GM21381 (cell line): ENCODE results near the gene ASH1L.
"Not testable (repeated sequence)": the region's sequence is repeated elsewhere in the genome, so short reads cannot be mapped to it uniquely, and the experiment has no call there.

ENCODE experiments used
- ATAC-seq: cut with Tn5 transposase; IDR thresholded peaks from one replicate; pipeline ENCODE4 v1.9.1; 2021; ENCODE audit warnings: mild to moderate bottlenecking, moderate library complexity; ENCODE audit not compliant: unreplicated experiment

The ASH1L gene

DNA sequence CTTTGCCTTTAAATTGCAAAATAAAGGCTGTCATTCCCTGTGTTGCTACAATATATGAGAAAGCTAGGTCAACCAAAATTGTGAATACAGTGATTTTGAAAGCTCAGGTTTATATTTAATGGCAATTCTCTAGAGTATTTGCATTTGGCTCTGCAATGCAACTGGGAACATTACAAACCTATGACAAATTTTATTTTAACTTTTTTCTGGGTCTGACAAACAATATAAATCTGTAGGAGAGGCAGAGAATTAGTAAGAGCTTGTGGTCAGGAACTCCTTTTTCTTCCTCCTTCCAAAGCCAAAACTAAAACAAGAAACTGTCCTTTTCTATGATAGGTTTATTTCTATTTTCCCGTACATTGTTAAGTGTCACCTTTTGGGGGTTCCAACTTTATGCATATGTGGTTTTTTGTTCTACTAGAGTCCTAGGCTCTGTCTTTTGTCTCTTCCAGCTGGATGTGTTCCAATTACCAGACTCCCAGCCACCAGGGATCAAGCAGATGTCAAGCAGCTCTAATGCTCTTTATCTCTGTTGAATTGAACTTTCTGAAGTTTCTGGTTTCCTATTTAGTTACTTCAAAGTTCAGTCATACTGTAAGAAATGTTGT, 106.9 kb downstream of the ASH1L start:
- ATAC-seq = no peak

DNA sequence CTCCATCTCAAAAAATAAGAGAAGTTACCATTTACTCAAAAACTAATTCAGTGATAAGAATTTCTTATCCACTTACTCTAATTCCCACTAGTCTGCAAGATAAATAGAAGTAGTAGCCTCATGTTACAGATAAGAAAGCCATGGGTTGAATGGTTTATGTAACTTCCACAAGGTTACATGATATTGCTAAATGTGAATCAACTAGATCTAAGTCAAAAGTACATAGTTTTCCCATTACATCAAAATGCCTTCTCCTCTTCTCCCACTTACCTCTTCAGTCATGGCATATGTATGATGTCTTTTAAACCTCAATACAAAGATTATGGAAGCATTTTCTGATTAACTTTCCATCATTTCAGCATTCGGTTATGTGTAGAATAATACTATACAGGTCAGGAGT, 108.5 kb downstream of the ASH1L start:
- ATAC-seq = no peak

DNA sequence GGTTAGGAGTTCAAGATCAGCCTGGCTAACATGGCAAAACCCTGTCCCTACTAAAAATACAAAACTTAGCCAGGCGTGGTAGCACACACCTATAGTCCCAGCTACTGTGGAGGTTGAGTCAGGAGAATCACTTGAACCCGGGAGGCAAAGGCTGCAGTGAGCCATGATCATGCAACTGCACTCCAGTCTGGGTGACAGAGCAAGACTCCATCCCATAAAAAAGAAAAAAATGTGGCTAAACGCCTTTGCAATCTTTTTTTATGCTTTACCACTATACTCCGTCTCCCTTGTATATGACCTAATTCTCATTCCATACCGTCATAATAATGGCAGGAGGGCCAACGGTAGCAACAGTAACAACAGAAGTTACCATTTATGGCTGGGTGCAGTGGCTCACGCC, 109.5 kb downstream of the ASH1L start:
- ATAC-seq = no peak

DNA sequence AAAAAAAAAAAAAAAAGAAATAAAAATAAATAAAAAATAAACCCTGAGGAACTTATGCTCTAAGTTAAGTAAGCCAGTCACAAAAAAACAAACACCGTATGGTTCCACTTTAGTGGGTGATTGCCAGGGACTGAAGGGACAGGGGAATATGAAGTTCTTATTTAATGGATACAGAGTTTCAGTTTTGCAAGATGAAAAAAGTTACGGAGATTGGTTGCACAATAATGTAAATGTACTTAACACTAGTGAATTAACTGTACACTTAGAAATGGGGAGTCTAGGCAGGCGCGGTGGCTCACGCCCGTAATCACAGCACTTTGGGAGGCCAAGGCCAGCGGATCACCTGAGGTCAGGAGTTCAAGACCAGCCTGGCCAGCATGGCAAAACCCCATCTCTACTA, 111.4 kb downstream of the ASH1L start:
- no peak for ATAC-seq

DNA sequence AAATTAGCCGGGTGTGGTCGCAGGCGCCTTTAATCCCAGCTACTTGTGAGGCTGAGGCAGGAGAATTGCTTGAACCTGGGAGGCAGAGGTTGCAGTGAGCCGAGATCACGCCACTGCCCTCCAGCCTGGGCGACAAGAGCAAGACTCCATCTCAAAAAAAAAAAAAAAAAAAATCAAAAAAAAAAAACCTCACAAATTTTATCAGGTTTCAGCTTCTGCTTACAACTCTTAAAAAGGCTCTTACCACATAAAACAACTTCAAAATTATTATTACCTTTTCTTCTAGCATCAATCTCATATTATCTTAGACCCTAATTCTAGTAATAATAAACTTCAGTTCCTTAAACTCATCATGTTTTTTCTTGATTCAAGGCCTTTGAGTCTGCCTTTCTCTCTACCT, 120.2 kb downstream of the ASH1L start:
- ATAC-seq = not testable (repeated sequence)

DNA sequence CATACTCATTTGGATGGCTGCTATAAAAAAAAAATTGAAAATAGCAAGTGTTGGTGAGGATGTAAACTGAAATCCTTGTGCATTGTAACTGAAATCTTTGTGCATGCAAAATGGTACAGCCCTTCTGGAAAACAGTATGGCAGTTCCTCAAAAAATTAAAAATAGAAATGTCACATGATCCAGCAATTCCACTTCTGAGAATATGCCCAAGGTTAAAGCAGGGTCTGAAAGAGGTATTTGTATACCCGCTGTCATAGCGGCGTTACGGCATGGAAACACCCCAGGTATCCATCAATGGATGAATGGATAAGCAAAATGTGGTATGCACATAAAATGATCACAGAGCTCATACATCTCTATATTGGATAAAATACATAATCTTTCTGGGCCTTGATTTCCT, 125.2 kb downstream of the ASH1L start:
- ATAC-seq = no peak

DNA sequence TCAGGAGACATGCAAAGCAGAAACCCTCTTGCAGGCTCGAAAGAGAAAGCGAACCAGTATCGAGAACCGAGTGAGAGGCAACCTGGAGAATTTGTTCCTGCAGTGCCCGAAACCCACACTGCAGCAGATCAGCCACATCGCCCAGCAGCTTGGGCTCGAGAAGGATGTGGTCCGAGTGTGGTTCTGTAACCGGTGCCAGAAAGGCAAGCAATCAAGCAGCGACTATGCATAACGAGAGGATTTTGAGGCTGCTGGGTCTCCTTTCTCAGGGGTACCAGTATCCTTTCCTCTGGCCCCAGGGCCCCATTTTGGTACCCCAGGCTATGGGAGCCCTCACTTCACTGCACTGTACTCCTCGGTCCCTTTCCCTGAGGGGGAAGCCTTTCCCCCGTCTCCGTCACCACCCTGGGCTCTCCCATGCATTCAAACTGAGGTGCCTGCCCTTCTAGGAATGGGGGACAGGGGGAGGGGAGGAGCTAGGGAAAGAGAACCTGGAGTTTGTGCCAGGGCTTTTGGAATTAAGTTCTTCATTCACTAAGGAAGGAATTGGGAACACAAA, 128.7 kb downstream of the ASH1L start:
- not testable (repeated sequence) for ATAC-seq

DNA sequence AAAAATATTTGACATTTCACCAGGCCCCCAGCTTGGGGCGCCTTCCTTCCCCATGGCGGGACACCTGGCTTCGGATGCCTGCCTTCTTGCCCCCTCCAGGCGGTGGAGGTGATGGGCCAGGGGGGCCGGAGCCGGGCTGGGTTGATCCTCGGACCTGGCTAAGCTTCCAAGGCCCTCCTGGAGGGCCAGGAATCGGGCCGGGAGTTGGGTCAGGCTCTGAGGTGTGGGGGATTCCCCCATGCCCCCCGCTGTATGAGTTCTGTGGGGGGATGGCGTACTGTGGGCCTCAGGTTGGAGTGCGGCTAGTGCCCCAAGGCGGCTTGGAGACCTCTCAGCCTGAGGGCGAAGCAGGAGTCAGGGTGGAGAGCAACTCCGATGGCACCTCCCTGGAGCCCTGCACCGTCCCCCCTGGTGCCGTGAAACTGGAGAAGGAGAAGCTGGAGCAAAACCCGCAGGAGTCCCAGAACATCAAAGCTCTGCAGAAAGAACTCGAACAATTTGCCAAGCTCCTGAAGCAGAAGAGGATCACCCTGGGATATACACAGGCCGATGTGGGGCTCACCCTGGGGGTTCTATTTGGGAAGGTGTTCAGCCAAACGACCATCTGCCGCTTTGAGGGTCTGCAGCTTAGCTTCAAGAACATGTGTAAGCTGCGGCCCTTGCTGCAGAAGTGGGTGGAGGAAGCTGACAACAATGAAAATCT, 129.3 kb downstream of the ASH1L start:
- ATAC-seq = not testable (repeated sequence)

DNA sequence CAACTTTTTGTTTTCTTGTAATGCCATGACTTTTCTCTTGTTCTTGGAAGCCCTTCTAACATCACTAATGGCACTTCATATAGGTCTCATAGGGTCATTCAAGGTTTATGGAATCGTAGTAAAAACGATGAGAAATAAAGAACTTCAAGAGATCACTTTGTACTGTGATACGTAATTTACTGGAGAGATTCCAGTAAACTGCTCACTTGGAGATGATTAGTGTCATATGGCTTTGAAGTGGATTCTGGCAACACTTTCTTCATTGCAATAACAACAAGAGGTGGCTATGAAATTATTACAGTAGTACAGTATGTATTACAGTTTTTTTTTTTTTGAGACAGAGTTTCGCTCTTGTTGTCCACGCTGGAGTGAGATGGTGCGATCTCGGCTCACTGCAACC, 138.5 kb downstream of the ASH1L start:
- no peak for ATAC-seq

DNA sequence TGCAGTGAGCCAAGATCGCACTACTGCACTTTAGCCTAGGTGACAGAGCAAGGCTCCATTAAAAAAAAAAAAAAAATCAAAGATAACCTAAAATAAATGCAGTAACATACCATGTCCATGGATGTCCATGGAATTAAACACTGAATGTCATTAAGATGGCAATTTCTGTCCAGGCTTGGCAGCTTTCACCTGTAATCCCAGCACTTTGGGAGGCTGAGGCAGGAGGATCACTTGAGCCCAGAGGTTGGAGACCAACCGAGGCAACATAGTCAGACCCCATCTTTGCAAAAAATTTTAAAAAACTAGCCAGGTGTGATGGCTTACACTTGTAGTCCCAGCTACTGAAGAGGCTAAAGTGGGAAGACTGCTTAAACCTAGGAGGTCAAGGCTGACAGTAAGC, 141.8 kb downstream of the ASH1L start:
- no peak for ATAC-seq

DNA sequence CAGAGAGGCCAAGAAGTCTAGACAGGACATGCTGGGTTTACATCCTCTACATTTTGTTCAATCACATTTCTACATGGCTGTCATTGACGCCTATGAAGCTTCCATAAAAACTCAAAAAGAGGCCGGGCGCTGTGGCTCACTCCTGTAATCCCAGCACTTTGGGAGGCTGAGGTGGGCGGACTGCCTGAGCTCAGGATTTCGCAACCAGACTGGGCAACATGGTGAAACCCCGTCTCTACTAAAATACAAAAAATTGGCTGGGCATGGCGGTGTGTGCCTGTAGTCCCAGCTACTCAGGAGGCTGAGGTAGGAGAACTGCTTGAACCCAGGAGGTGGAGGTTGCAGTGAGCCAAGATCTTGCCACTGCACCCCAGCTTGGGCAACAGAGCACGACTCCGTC, 150.8 kb downstream of the ASH1L start:
- not testable (repeated sequence) for ATAC-seq

DNA sequence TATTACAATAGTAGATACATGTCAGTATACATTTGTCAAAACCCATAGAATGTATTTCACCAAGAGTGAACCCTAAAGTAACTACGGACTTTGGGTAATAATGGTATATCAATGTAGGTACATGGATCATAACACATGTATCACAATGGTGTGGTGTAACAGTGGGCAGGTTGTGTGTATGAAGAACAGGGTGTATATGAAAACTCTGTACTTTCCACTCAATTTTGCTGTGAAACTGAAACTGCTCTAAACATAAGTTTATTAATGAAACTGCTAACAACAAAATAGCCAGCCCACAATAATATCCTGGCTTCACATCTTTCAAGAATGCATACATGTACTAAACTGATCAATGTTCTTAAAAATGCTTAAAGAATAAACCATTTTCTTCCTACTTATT, 151.7 kb downstream of the ASH1L start:
- no peak for ATAC-seq

DNA sequence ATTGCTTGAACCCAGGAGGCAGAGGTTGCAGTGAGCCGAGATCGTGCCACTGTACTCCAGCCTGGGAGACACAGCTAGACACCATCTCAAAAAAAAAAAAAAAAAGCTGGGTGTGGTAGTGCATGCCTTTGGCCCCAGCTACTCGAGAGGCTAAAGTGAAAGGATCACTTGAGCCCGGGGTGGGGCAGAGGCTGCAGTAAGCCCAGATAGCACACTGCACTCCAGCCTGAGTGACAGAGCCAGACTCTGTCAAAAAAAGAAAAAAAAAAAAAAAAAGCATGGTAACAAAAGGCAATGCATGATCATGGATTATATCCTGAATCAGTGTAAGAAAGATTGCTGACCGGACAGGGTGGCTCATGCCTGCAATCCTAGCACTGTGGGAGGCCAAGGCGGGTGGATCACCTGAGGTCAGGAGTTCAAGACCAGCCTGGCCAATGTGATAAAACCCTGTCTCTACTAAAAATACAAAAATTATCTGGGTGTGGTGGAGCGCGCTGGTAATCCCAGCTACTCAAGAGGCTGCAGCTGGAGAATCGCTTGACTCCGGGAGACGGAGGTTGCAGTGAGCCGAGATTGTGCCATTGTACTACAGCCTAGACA, 165.6 kb downstream of the ASH1L start:
- no peak for ATAC-seq

DNA sequence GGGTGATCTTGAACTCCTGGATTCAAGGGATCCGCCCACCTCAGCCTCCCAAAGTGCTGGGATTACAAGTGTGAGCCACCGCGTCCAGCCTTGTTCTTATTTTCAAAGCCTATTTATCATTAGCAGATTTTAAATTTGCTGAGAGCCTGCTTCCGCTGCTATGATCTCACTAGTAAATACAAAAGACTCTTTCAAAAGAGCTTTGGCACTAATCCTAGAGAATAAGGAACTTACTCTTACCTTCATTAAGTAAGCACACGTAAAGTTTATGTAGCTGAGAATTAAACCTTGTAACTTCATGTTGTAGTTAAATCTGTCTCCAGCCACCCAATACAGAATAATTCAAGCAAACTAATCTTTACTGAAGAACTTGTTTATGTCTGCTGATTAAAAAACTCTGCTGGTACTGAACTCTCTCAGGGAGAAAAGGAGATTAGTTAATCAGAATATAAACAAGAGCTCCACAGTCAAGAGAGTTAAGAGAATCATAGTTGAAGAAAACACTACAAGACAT, 169.6 kb downstream of the ASH1L start:
- no peak for ATAC-seq

DNA sequence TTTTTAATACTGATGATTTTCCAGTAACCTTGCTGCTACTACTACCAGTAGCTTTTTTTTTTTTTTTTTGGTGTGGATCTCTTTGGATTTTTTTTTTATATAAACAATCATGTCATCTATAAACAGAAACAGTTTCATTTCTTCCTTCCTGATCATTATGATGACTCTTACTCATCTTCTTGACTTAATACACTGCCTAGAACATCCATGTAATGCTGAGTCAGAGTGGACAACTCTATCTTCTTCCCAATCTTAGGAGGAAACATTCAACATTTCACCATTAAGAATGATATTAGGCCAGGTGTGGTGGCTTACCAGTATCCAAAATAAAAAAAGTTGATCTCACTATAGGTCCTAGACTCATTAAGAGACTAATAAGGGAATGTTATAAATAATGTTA, 172.8 kb downstream of the ASH1L start:
- ATAC-seq = no peak

DNA sequence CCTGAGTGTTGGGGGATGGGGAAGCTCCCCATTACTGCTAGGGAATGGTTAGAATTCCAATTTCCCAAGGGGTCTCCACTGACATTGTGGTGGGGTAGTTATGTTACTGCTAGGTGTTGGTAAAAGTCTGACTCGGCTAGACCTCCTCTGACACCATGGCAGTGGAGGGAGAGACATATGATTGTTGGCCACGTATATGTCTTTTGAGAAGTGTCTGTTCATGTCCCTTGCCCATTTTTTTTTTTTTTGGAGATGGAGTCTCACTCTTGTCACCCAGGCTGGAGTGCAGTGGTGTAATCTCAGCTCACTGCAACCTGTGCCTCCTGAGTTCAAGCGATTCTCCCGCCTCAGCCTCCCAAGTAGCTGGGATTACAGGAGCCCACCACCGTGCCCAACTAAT, 176.8 kb downstream of the ASH1L start:
- ATAC-seq = not testable (repeated sequence)

DNA sequence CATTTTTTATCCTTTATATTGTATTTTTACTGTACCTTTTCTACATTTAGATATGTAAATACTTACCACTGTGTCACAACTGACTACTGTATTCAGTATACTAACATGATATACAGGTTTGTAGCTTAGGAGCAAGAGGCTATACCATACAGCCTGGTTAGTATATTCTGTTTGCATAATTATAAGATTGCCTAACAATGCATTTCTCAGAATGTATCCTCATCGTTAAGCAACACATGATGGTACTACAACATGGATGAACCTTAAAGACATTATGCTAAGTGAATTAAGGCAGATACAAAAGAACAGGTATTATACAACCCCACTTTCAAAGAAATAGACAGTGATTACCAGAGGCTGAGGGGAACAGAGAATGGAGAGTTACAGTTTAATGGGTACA, 179.2 kb downstream of the ASH1L start:
- no peak for ATAC-seq

DNA sequence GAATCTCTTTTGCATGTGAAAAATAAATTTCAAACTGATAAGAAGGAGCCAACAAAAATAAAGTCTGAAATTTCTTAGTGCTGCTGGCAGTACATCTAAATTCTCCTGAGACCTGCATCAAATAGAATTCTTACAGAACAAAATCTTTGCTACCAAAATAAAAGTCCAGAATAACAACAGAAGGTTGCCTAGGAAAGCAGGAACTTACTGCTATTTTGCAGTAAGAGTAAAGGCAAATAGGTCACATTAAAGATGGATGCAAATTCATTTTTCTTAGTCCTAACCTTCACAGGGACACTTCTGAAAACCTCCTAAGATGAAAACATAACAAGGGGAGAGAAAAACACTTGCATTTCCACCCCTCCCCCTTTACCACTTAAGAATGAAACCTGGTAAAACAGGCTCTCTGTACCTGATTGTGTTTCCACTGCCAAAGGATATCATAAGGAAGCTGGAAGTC, 182.9 kb downstream of the ASH1L start:
- no peak for ATAC-seq

DNA sequence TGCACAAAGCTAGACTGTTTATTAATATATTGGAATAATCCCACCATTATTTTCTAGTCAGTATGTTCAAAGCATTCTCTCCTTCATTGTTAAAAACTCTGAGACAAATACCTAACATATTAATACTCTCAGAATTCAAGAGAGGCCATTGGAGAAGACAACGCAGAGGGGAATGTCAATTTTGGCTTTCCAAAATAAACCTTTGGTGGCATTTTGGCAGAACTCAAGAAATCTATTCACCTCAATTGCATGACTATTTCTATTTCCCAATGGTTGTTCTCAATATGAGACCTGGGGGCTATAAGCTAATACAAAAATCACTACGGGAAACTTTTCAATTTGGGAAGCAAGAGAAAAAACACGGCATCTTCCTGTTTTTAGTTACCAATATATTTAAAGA, 183.4 kb downstream of the ASH1L start:
- no peak for ATAC-seq

DNA sequence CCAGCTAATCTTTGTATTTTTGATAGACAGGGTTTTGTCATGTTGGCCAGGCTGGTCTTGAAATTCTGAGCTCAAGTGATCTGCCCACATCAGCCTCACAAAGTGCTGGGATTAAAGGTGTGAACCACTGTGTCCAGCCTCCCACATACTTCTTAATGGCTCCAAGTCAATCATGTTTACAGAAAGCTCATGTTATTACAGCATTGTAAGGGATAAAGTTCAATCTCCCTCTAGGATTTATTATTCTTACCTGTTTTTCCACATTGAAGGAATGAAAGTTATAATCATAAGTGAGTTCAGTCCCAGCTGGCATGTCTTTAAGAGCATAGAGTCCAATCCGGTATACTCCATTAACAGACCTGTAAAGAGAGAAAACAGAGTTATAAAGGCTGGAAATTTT, 202.6 kb downstream of the ASH1L start:
- no peak for ATAC-seq

DNA sequence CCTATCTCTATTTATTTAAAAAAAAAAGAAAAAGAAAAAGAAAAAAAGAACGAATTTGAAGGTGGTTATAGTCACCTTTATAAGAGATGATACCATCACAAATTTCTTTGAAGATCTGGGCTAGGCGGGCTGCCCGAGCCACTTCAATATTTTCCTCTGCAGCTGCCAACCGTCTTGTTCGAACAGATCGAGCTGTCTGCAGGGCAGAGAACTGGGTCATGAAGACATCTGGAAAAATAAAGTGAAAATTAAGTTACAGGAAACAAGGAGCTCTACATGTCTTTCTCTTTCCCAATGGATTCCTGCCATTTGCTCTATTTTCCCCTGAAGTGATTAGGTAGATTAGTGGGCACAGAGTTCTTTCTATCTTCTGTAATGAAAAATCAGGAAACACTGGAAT, 210.0 kb downstream of the ASH1L start:
- no peak for ATAC-seq

DNA sequence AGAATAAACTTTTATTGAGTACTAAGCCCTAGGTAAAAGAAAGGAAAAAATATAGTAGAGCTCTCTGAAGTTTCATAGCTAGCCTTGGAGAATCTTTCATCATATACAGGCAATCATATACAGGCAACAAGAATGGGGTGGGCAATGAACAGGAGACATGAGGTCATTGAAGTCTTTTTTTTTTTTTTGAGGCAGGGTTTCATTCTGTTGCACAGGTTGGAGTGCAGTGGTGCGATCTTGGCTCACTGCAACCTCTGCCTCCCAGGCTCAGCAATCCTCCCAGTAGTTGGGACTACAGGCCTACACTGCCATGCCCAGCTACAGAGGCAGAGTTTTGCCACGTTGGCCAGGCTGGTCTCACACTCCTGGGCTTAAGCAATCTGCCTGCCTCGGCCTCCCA, 219.8 kb downstream of the ASH1L start:
- ATAC-seq = no peak
